ENCODE data around the gene MED12.

Gene MED12

DNA sequence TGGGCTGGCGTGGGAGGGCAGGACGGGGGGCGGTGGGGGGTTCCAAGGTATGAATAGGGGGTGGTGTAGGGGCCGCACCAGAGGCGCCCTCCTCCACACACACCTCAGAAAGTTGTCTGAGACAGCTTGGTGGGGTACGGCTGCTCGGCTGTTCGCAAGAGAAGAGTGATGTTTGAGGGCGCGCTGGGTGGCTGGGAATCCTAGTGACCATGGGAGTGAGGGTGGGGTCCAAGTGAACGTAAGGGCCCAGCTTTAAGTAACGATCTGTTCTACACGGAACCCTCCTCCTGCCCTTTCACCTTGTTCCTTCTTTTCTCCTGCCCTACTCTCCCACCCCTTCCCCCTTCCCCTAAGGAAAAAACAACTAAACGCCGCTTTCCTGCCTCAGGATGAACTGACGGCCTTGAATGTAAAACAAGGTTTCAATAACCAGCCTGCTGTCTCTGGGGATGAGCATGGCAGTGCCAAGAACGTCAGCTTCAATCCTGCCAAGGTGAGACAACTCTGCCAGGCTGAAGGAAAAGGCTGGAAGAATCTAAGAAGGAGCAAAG, 664 bp downstream of the MED12 start:
- H3K4me3 ChIP-seq (ENCODE audit: low read depth, low read length): peak overlapping the region; percentile 48
- TF ChIP-seq, protein P1, sequence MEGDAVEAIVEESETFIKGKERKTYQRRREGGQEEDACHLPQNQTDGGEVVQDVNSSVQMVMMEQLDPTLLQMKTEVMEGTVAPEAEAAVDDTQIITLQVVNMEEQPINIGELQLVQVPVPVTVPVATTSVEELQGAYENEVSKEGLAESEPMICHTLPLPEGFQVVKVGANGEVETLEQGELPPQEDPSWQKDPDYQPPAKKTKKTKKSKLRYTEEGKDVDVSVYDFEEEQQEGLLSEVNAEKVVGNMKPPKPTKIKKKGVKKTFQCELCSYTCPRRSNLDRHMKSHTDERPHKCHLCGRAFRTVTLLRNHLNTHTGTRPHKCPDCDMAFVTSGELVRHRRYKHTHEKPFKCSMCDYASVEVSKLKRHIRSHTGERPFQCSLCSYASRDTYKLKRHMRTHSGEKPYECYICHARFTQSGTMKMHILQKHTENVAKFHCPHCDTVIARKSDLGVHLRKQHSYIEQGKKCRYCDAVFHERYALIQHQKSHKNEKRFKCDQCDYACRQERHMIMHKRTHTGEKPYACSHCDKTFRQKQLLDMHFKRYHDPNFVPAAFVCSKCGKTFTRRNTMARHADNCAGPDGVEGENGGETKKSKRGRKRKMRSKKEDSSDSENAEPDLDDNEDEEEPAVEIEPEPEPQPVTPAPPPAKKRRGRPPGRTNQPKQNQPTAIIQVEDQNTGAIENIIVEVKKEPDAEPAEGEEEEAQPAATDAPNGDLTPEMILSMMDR (IDR thresholded peaks at IDR 0.05; ENCODE audit: borderline replicate concordance, insufficient read depth, low read depth, low read length): no peak

DNA sequence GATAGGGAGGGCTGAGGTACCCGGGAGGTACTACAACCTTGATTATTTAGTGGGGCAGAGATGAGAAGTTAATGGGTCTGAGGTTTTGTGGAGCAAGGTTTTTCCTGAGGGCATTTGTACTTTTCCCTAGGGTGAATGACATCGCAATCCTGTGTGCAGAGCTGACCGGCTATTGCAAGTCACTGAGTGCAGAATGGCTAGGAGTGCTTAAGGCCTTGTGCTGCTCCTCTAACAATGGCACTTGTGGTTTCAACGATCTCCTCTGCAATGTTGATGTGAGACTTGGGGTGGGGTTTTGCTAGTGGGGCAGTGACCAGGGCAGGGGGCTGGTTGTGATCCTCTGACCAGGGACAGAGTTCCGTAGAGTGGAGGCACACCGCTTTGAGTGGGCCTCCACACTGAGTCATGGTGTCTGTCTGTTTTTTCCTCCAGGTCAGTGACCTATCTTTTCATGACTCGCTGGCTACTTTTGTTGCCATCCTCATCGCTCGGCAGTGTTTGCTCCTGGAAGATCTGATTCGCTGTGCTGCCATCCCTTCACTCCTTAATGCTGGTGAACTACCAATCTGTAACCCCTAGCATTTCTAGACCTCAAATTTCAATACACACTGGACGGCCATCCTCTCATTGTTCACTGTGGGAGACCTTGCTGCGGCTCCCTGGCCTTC, 9.9 kb downstream of the MED12 start:
- H3K4me3 ChIP-seq (ENCODE audit: low read depth, low read length): no peak overlapping the region
- TF ChIP-seq, protein P1 (IDR thresholded peaks at IDR 0.05; ENCODE audit: borderline replicate concordance, insufficient read depth, low read depth, low read length): no peak

DNA sequence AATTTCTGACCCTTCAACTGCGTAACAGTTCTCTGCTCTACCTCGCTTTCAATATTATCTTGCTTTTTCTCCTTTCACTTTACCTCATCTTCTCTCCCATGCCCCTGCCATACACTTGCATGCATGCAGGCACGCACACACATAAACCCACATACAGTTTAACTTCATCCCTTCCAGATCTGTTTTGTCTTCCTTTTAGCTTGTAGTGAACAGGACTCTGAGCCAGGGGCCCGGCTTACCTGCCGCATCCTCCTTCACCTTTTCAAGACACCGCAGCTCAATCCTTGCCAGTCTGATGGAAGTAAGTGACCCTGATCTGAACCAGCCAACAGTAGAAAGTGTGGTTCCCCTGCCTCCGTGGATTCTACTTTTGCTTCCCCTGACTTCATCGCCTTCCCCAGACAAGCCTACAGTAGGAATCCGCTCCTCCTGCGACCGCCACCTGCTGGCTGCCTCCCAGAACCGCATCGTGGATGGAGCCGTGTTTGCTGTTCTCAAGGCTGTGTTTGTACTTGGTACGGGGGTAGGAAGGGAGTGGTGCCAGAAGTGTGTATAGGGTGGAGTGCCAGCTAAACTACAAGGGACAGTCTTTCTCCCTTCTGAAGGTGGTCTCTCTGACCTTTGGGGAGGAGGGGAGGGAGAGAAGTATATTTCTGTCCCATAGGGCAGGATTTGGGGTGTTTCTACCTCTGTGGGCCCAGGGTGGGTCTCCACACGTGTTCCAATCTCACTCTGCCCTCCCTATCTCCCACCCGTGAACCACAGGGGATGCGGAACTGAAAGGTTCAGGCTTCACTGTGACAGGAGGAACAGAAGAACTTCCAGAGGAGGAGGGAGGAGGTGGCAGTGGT, 10.7 kb downstream of the MED12 start:
- H3K4me3 ChIP-seq (ENCODE audit: low read depth, low read length): no peak overlapping the region

DNA sequence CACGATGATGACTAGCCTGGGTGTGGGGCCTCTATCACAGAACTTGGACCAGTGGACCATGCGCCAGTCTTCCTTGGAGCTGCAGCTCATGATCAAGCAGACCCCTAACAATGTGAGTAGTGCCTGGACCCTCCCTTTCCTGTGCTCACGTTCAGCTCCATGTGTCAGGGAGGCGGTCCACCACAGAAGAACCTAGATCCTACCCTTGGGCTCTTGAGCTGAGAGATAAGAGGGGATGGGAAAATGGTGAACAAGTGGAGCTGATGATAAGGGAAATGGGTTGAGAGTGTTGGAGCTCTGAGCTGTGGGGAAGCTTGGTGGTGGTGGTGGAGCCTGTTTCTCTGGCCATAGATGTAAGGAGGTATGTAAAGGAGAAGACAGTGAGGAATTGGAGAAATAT, 13.1 kb downstream of the MED12 start:
- TF ChIP-seq, protein P1 (IDR thresholded peaks at IDR 0.05; ENCODE audit: borderline replicate concordance, insufficient read depth, low read depth, low read length): no peak
- no peak overlapping the region for H3K4me3 ChIP-seq (ENCODE audit: low read depth, low read length)

More for the DNA sequence above, 10.7 kb downstream of the MED12 start:
- TF ChIP-seq, protein P1 (IDR thresholded peaks at IDR 0.05; ENCODE audit: borderline replicate concordance, insufficient read depth, low read depth, low read length): peak; percentile 88

DNA sequence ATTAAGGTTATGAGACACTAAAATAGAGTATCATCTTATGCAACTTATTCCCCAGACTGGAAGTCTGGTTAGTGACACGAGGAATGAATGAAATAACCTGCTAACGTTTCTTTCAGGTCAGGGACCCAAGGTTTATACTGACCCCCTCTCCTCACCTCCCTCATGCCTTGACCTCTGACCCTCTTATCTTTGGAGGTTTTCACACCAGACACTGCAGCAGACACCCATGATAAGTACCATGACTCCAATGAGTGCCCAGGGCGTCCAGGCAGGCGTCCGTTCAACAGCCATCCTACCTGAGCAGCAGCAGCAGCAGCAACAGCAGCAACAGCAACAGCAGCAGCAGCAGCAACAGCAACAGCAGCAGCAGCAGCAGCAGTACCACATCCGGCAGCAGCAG, 22.0 kb downstream of the MED12 start:
- H3K4me3 ChIP-seq (ENCODE audit: low read depth, low read length): no peak overlapping the region
- TF ChIP-seq, protein P1 (IDR thresholded peaks at IDR 0.05; ENCODE audit: borderline replicate concordance, insufficient read depth, low read depth, low read length): no peak

DNA sequence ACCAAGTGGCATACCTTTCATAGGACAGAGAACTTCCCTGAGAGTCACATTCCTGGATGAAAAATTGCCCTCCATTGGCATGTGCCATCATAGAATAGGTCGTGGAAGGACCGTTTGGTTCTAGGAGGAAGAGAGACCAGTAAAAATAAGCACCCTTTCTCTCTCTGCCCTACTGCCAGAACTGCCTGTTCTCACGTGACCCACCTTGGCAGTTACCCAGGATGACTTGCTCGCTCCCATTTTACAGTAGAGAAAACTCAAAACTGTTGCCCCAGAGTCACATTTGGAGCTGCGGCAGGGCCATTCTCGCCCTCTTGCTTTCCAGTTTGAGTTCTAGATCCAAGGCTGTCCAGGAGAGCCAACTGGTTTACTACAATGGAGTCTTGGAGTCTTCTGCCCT, 25.1 kb downstream of the MED12 start:
- no peak overlapping the region for H3K4me3 ChIP-seq (ENCODE audit: low read depth, low read length)
- TF ChIP-seq, protein P1 (IDR thresholded peaks at IDR 0.05; ENCODE audit: borderline replicate concordance, insufficient read depth, low read depth, low read length): no peak
